ENCODE results near the gene MANSC1.

GRCh38 chr12:12326262-12326661, 23.8 kb downstream of the MANSC1 start:
- TF ChIP-seq CTCF (IDR thresholded peaks at IDR 0.05; ENCODE audit: extremely low read depth in 1 of 2, insufficient read depth in 1 of 2, low read depth in 1 of 2, low read length in 2 of 2) (no peak), EZH2 (IDR thresholded peaks at IDR 0.05; ENCODE audit: borderline replicate concordance, low read depth, low read length, severe bottlenecking) (no peak), POLR2A (IDR thresholded peaks at IDR 0.05; ENCODE audit: low read depth, low read length) (no peak), POLR2AphosphoS5 (IDR thresholded peaks at IDR 0.05; ENCODE audit: insufficient read depth, low read depth, low read length) (no peak), JUN (IDR thresholded peaks at IDR 0.05; ENCODE audit: borderline replicate concordance, insufficient read depth, insufficient read length, low read depth) (no peak), MAX (IDR thresholded peaks at IDR 0.05; ENCODE audit: insufficient read depth, insufficient read length) (no peak), MYC (IDR thresholded peaks at IDR 0.05; ENCODE audit: low read depth, low read length) (no peak)

Data from endothelial cell of umbilical vein (primary cell).